GM21447 (cell line): ENCODE data around the gene CHST7.

Source experiments
- ATAC-seq: cut with Tn5 transposase; IDR thresholded peaks from one replicate; pipeline ENCODE4 v1.9.1; 2021; ENCODE audit not compliant: unreplicated experiment

Gene CHST7

GRCh38 chrX:46572340-46572936 is 1.1 kb upstream of the CHST7 start:
- ATAC-seq = peak; percentile 42

GRCh38 chrX:46573892-46574773 is 568 bp downstream of the CHST7 start:
- peak; percentile 29 for ATAC-seq

GRCh38 chrX:46574774-46575381 is 1.3 kb downstream of the CHST7 start:
- ATAC-seq = no peak

- no peak for ATAC-seq
Measured at GRCh38 chrX:46575586-46575985, 2.0 kb downstream of the CHST7 start.

GRCh38 chrX:46575991-46576392 is 2.4 kb downstream of the CHST7 start:
- ATAC-seq = no peak

- ATAC-seq = no peak
Measured at GRCh38 chrX:46576458-46576857, 2.9 kb downstream of the CHST7 start.

GRCh38 chrX:46577221-46578005 is 3.8 kb downstream of the CHST7 start:
- no peak for ATAC-seq

- ATAC-seq = no peak
Measured at GRCh38 chrX:46579250-46579649, 5.7 kb downstream of the CHST7 start.

GRCh38 chrX:46580613-46581012 is 7.0 kb downstream of the CHST7 start:
- no peak for ATAC-seq

- no peak for ATAC-seq
Measured at GRCh38 chrX:46582325-46582724, 8.8 kb downstream of the CHST7 start.

- no peak for ATAC-seq
Measured at GRCh38 chrX:46582966-46583365, 9.4 kb downstream of the CHST7 start.

- ATAC-seq = no peak
Measured at GRCh38 chrX:46584736-46585135, 11.2 kb downstream of the CHST7 start.

- ATAC-seq = peak; percentile 81
Measured at GRCh38 chrX:46587158-46587557, 13.6 kb downstream of the CHST7 start.

- ATAC-seq = no peak
Measured at GRCh38 chrX:46587753-46588171, 14.2 kb downstream of the CHST7 start.

- ATAC-seq = no peak
Measured at GRCh38 chrX:46588263-46588662, 14.7 kb downstream of the CHST7 start.

GRCh38 chrX:46589977-46590723 is 16.6 kb downstream of the CHST7 start:
- no peak for ATAC-seq

GRCh38 chrX:46595084-46595483 is 21.5 kb downstream of the CHST7 start:
- no peak for ATAC-seq

- no peak for ATAC-seq
Measured at GRCh38 chrX:46597208-46597607, 23.6 kb downstream of the CHST7 start.

- no peak for ATAC-seq
Measured at GRCh38 chrX:46597771-46598170, 24.2 kb downstream of the CHST7 start.

- ATAC-seq = no peak
Measured at GRCh38 chrX:46599051-46599560, 25.5 kb downstream of the CHST7 start.
